NCI-H524 (cell line): ENCODE measurements around the gene AP1S3.

Source experiments
- DNase-seq, 2 experiments: peaks; one replicate each; lab custom pipeline; 2025; lab: John Stamatoyannopoulos, UW

AP1S3 gene

DNA sequence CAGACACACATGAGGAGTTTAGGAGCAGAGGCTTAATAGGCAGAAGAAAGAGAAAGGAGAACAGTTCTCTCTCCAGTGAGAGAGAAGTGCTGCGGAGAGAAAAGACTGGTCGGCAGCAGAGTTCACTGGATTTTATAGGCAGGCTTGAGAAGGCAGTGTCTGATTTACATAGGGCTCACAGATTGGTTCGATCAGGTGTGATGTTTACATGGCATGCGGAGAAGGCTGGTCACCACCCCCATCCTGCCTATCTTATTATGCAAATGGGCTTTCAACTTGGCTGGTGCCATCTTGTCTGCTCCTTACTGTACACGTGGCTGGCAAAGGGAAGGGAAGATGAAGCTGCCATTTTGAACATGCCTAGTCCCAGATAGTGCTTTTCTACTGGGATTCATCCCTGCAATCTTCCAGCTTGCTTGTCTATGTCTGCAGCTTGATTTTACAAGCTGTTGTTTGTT is 113.4 kb downstream of the AP1S3 start:
- DNase-seq: peak in 1 of 2 experiments; percentile 3

- no peak for DNase-seq
These were observed 115.2 kb downstream of the AP1S3 start for GRCh38 chr2:223722226-223722625.

- no peak for DNase-seq
These were observed 115.6 kb downstream of the AP1S3 start for GRCh38 chr2:223721746-223722145.

DNA sequence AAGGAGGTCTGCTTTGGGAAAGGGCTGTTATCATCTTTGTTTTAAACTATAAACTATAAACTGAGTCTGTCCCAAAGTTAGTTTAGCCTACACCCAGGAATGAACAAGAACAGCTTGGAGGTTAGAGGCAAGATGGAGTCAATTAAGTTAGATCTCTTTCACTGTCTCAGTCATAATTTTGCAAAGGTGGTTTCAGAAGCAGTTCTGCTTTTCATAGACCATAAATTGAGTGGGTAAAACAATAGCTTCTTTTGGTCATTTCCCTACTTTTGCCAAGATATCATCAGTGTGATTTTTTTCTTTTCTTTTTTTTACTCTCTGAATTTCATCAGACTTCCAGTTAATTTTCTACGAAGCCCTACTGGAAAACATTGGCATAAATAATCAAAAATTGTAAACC is 117.0 kb downstream of the AP1S3 start:
- no peak for DNase-seq

DNA sequence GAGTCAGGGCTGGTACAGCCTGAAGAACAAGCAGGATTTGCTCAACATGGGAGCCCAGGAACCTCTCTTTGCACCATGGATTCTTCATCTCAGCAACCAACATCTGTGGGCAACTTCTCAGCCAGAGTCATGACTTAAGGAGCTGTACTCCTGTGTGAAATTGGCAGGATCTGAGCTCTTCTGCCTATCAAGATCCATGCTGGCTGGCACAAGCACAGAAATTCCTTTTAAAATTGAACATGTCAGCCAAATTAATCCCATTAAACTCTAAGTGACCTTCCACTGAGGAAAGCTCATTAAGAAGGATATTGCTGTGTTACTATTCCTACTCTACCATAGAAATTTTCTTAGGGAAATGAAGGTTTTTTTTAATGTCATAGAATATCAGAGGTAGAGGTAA is 124.7 kb downstream of the AP1S3 start:
- DNase-seq: no peak

- no peak for DNase-seq
These were observed 125.6 kb downstream of the AP1S3 start for GRCh38 chr2:223711596-223712326.
